Nephron progenitor cell (in vitro differentiated cells): Measurements from ENCODE around the gene CAMTA1.

ENCODE experiments used
- DNase-seq: peaks from one replicate; pipeline ENCODE4 v3.0.0; 2021
- H3K27ac Mint-ChIP-seq: 2 replicates; pipeline ENCODE4 v1.8.0; 2021; ENCODE audit warnings: mild to moderate bottlenecking, moderate library complexity, mixed read lengths
- H3K27me3 Mint-ChIP-seq: 2 replicates; pipeline ENCODE4 v1.8.0; 2021; ENCODE audit warnings: mild to moderate bottlenecking, low read depth, mixed read lengths; ENCODE audit not compliant: poor library complexity
- H3K36me3 Mint-ChIP-seq: 2 replicates; pipeline ENCODE4 v1.8.0; 2021; ENCODE audit warnings: low read depth, mixed read lengths
- H3K4me1 Mint-ChIP-seq: 2 replicates; pipeline ENCODE4 v1.8.0; 2021; ENCODE audit warnings: mixed read lengths
- H3K4me3 Mint-ChIP-seq: 2 replicates; pipeline ENCODE4 v1.8.0; 2021; ENCODE audit warnings: mild to moderate bottlenecking, moderate library complexity, mixed read lengths
- H3K9me3 Mint-ChIP-seq: 2 replicates; pipeline ENCODE4 v1.8.0; 2021; ENCODE audit warnings: mild to moderate bottlenecking, moderate library complexity, mixed read lengths
- CTCF ChIP-seq: fragments of 200-600 bp; sonication (generic); IDR thresholded peaks from 2 replicates; pipeline ENCODE4 v1.5.0; 2021; ENCODE audit warnings: antibody characterized with exemption

The CAMTA1 gene

DNA sequence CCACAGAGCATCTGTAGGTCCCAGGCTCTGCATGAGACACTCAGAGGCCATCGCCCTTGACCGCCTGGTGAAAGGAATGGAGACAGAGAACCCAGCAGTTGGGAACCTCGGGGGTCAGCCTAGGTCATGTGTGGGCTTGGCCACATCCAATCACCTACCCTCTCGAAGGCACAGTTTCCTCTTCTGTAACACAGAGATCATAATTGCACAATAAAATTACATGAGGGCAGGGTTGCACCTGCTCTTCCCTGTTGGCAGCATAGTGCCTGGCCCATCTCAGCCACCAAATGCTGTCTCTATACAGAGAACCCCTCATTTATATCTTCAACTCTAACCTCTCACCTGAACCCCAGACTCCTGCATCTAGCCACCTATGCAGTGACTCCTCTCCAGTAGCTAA, 567.7 kb downstream of the CAMTA1 start:
- no peak for DNase-seq
- peaks cover 10% of the 10 kb centered on the region for H3K27me3 Mint-ChIP-seq
- TF ChIP-seq CTCF, result no peak
- H3K36me3 Mint-ChIP-seq, result no peaks in the 10 kb centered on the region
- H3K9me3 Mint-ChIP-seq, result no peaks in the 10 kb centered on the region
- no peak overlapping the region for H3K4me3 Mint-ChIP-seq
- peaks cover 24% of the 10 kb centered on the region for H3K4me1 Mint-ChIP-seq
- H3K27ac Mint-ChIP-seq, result no peak overlapping the region

- Mint-ChIP-seq H3K4me1 (peaks cover 22% of the 10 kb centered on the region), H3K27ac (no peak overlapping the region), H3K4me3 (no peak overlapping the region), H3K9me3 (no peaks in the 10 kb centered on the region), H3K27me3 (peaks cover 15% of the 10 kb centered on the region), H3K36me3 (no peaks in the 10 kb centered on the region)
- no peak for DNase-seq
- TF ChIP-seq CTCF, result no peak
Observed at GRCh38 chr1:7355646-7356045, 570.4 kb downstream of the CAMTA1 start.

DNA sequence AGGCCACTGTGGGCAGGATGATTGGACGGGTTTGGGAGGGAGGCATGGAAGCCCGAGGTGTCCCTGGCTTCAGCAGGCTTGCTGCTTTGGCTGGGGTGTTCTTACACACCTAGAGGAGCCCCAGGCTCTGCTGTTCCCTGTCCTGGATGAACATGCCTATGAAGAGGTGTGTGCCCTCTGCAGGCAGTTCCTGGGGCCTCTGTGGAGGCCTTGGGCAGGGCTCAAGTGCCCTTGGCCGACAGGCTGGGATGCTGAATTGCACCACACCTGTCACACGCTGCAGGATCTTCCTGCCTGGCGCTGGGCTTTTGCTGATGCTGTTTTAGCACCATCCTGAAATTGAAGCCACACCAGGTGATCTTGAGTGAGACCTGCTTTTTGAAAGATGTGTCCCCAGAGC, 570.8 kb downstream of the CAMTA1 start:
- Mint-ChIP-seq H3K9me3 (no peaks in the 10 kb centered on the region), H3K27me3 (peaks cover 13% of the 10 kb centered on the region), H3K27ac (no peak overlapping the region), H3K4me3 (no peak overlapping the region), H3K4me1 (peaks cover 26% of the 10 kb centered on the region), H3K36me3 (no peaks in the 10 kb centered on the region)
- no peak for TF ChIP-seq CTCF
- DNase-seq, result no peak

GRCh38 chr1:7358425-7358824, 573.2 kb downstream of the CAMTA1 start:
- peaks cover 21% of the 10 kb centered on the region for H3K4me1 Mint-ChIP-seq
- no peaks in the 10 kb centered on the region for H3K36me3 Mint-ChIP-seq
- no peaks in the 10 kb centered on the region for H3K9me3 Mint-ChIP-seq
- H3K27me3 Mint-ChIP-seq, result peaks cover 16% of the 10 kb centered on the region
- DNase-seq, result no peak
- no peak overlapping the region for H3K27ac Mint-ChIP-seq
- H3K4me3 Mint-ChIP-seq, result no peak overlapping the region
- no peak for TF ChIP-seq CTCF

DNA sequence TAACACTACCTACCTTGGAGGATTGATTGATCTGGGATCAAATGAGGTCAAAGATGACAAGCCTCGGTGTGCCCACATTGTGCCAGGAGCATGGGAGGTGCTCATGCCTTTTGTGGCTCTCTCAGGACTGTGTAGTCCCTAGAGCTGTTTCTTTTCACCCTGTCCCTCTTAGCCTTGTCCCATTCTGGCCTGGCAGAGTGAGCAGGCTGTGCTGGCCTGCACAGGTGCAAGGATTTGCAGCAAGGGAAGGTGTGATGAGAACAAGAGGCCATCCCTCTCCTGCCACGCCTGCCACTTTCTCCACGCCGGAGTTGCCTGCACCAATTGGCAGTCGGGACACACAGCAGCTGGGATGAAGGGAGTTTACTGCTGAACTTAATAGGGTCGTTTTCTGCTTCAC, 575.3 kb downstream of the CAMTA1 start:
- Mint-ChIP-seq H3K27ac (no peak overlapping the region), H3K4me3 (no peak overlapping the region), H3K36me3 (no peaks in the 10 kb centered on the region), H3K27me3 (peaks cover 18% of the 10 kb centered on the region), H3K9me3 (no peaks in the 10 kb centered on the region), H3K4me1 (peaks cover 21% of the 10 kb centered on the region)
- TF ChIP-seq CTCF, result no peak
- no peak for DNase-seq

GRCh38 chr1:7362947-7363346, 577.7 kb downstream of the CAMTA1 start:
- no peak for TF ChIP-seq CTCF
- H3K36me3 Mint-ChIP-seq, result no peaks in the 10 kb centered on the region
- H3K4me3 Mint-ChIP-seq, result no peak overlapping the region
- DNase-seq, result no peak
- H3K9me3 Mint-ChIP-seq, result no peaks in the 10 kb centered on the region
- peaks cover 21% of the 10 kb centered on the region for H3K27me3 Mint-ChIP-seq
- H3K27ac Mint-ChIP-seq, result no peak overlapping the region
- peaks cover 21% of the 10 kb centered on the region for H3K4me1 Mint-ChIP-seq
